Stimulated activated CD8-positive, alpha-beta memory T cell treated with anti-CD3 and anti-CD28 coated beads, Interleukin-7, amount 100 ng/mL, for 1 hour (primary cell): ENCODE data around the gene KCNH1.

ENCODE experiments used
- DNase-seq, 2 donors: peaks; one replicate each; pipeline ENCODE4 v3.0.0-alpha.2; 2020; ENCODE audit warnings: low read depth in 2 of 2

KCNH1 gene

GRCh38 chr1:210755991-210756659, 377.8 kb downstream of the KCNH1 start:
- DNase-seq, result no peak

- DNase-seq, result no peak
These were observed 378.9 kb downstream of the KCNH1 start for GRCh38 chr1:210754878-210755665.

DNA sequence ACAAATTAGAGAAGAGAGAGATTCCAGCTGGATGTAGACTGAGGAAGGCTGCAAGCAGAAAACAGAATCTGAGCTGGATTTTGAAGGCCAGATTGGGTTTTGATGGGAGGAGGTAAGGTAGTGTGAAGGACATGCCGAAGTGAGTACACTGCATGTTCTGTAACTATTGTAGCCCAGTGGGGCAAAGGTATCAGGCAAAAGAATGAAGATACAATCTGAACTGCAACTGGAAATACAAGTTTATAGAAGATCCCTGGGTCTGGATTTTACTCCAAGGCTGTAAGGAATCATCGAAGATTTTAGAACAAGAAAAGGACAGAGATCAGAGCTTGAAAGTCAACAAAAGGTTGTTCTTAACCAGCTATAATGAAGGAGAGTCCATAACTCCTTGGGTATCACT, 382.0 kb downstream of the KCNH1 start:
- DNase-seq, result no peak

DNA sequence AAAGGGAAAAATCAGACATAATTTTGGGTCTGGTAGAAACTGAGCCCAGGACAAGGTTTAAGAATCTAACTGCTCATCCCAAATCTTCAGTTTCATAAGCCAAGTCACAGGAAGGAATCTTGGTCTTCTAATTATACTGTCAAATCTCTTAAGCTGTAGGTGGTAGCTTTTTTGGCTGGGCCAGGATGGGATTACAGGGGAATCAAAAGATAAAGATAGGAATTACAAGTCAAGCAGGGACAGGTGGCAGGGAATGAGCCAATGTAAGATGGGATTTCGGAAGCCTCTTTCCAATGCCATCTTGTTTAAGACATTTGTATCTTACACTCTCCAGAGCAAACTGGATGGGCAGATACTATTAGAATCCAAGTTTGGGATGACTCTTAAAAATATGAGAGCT, 383.5 kb downstream of the KCNH1 start:
- DNase-seq, result no peak

DNA sequence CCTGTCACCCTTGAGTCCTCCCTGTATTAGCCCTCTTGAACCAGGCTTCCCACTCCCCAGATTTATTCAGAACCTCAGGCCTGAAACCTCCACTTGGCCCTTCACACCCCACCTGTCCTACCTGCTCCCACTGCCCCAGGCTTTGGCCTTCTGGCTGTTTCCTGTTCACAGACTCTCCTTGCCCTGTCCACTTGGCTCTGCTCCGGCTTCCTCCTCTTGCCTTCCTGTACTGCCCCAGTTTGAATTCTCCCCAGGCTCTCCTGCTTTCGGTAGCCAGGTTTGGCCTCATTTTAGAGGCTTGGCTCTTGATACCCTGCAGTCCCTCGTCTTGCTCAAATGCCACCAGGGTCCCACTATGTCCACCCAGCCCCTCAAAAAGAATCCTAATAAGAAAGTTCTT, 385.2 kb downstream of the KCNH1 start:
- DNase-seq, result no peak

- DNase-seq, result no peak
These were observed 386.1 kb downstream of the KCNH1 start for GRCh38 chr1:210747890-210748289.

DNA sequence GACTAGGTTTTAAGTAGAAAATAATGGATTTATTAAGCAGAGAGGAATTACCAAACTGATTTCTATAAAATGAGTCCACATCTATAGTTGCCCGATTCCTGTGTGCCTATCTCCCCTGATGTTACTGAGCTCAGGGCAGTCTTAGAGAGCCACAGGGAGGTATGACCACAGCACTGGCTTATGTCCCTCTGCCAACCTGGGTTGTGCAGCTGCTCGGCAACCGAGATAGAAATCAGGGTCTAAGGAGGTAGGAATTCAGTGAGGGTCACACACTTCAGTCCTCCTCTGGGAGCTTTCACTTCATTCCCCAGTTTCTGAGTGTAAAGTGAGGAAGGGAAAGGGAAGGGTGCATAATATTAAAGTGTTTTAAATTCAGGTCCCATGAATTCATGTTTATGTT, 386.8 kb downstream of the KCNH1 start:
- no peak for DNase-seq

DNA sequence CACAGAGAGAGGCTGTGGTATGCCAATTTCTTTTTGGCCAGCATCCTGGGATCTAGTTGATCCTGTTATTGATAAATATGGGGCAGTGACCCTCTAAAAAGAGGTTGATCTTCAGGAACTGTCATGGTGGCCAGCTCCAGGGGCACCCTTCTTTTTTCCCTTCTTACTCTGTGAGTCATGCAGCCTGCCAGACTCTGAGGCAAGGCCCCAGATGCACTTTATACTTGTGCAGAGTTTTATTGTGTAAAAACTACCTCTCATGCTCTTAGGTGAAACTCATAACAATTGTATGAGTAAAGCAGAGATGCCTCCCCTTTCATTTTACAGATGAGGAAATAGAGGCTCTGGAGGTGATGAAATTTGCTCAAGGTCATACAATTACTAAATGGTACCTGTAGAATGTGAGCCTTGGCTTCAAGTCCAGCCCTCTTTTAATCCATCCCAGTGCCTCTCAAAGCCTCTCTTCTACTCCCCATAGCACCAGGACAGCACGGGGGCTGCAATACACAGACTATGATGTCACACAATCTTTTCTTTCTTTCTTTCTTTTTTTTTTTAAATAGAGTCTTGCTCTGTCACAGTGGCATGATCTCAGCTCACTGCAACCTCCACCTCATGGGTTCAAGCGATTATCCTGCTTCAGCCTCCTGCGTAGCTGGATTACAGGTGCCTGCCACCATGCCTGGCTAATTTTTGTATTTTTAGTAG, 387.8 kb downstream of the KCNH1 start:
- DNase-seq, result no peak

DNA sequence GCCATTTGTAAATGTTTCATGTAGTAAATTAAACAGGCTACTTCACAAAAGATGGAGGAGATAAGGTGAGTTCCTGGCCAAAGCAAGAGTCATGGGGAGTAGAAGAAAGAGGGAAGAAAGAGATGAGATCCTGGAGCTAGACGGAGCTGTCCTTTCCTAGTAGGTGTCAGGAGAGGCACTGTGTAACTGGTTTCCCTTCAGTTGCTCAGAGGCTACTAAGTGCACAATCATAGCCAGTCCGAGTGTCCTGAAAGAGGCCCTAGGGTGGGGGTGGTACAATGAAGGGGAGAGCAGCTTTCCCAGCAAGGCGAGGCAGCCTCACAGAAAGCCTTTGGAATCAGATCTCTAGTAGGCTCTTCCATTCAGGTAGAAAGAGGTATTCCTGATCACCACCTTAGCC, 390.9 kb downstream of the KCNH1 start:
- no peak for DNase-seq

DNA sequence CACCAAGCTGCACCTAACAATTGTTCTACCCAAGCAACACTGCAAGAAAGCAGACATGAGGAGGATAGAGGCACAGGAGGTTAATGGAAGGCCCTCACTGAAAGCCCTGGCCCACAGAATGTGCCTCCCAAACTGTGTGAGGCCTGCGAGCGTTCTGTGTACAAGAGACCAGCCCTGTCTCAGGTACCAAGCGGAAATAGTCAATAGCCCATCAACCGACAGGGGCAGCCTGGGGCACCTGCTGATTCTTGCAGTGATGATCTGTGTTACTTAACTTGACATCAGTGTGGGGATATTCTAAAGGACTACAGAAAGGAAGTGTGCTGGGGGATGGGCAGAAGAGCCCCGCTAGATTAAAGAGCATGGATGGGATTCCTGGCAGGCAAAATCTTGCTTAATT, 392.4 kb downstream of the KCNH1 start:
- DNase-seq, result no peak

DNA sequence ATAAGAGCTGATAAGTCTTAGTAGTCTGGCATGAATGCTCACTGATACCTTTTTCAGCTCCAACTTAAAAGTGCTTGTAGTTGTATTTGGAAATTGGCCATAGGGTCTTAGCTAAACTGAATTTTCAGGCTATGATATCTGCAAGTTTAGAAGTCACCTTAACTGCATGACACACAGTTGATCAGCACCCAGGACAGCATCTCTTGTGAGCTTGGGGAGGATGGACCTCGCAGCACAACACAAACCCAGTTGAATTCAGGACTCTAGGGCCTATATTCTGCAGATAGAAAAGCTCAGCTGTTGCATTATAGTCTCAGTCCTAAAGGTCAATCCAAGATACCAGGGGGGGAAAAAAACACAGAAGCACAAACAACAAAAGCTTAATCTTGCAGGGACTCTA, 394.3 kb downstream of the KCNH1 start:
- no peak for DNase-seq

DNA sequence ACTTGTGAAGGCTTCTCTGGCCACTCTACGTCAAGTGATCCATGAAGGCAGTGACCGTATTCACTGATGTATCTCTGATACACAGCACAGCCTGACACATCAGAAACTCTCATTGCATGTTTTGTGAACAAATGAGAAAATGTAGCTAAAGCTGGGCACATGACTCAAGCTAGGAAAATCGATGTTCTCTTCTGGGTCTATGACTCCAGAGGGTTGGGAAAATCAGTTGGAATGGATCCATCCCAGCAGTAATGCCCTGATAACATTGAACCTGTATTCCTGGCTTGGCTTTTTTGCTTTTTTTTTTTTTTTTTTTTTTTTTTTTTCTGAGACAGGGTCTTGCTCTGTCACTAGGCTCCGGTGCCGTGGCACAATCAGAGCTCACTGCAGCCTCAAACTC, 395.7 kb downstream of the KCNH1 start:
- no peak for DNase-seq

GRCh38 chr1:210736713-210737112, 397.2 kb downstream of the KCNH1 start:
- DNase-seq, result no peak

- DNase-seq, result no peak
These were observed 402.4 kb downstream of the KCNH1 start for GRCh38 chr1:210731597-210731996.

- DNase-seq, result no peak
These were observed 402.8 kb downstream of the KCNH1 start for GRCh38 chr1:210731193-210731592.

GRCh38 chr1:210730023-210730422, 403.9 kb downstream of the KCNH1 start:
- no peak for DNase-seq

- no peak for DNase-seq
These were observed 405.4 kb downstream of the KCNH1 start for GRCh38 chr1:210728437-210729149.

GRCh38 chr1:210727709-210728108, 406.2 kb downstream of the KCNH1 start:
- no peak for DNase-seq

DNA sequence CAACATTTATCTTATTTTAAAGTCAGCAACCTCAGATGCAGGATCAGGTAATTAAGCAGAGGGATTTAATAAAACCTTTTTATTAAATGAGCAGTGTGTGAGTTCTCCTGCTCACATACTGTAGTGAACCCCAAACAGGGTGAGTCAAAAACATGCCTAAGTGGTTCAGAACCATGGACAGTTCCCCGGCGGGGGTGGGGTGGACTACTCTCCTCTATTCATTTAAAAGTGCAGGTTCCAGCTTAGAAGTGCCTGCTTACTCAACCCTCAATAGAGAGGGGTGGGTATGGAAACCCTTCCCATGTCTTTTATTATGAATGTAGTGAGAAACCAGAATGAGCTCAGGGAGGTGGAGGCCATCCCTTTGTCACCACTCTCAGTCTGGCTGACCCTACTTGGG, 407.3 kb downstream of the KCNH1 start:
- no peak for DNase-seq

DNA sequence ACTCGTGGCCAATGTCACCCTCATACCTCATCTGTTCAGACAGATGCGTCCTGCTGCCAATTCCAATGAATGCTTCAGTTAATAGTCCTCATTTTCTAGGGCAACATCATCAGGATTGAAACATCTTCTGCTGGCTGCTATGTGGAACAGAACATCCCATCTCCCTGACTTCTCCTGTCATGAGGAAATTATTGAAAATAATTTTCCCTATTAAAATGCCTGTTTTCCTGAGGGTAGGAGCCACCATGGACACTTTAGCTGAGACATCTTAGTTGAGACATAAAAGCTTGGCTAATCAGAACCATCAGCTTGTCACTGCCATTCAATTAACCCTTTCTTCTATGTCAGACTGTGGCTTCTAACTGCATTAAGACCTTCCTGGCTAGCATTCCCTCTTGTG, 409.2 kb downstream of the KCNH1 start:
- no peak for DNase-seq

- DNase-seq, result no peak
These were observed 410.3 kb downstream of the KCNH1 start for GRCh38 chr1:210723646-210724045.

GRCh38 chr1:210722410-210723081, 411.4 kb downstream of the KCNH1 start:
- no peak for DNase-seq
